ENCODE results near the gene PSMB7. TPM values are rescaled to one million over a fixed set of nuclear protein-coding genes. Genes with fewer than 3 reads are reported as not detected.

The PSMB7 gene
- total and polyA plus RNA-seq, 8 donors = 39.0 to 99.9 (median 65.5) TPM

GRCh38 chr9:124342776-124343485 lies 72.3 kb downstream of the PSMB7 start:
- WGBS, 2 donors = 72 to 79% methylated on average over 26 of the region's 26 CpGs
- Histone ChIP-seq H3K27ac (no peak overlapping the region), H3K27me3 (no peaks in the 10 kb centered on the region), H3K36me3 (peaks cover 0 to 19% (median 0%) of the 10 kb centered on the region in 3 donors), H3K4me3 (no peak overlapping the region), H3K9me3 (no peaks in the 10 kb centered on the region), H3K4me1 (no peaks in the 10 kb centered on the region)
- peak in 3 of 4 donors; percentile 18 to 21 (median 20) for ATAC-seq
- no peak for FAIRE-seq
- no peak for DNase-seq
- TF ChIP-seq CTCF (IDR thresholded peaks at IDR 0.05) = no peak
- intact Hi-C loops (cut with DNase I) = no loop called here

GRCh38 chr9:124342402-124342775 lies 72.9 kb downstream of the PSMB7 start:
- Histone ChIP-seq H3K4me3 (no peak overlapping the region), H3K9me3 (no peaks in the 10 kb centered on the region), H3K36me3 (peaks cover 0 to 19% (median 0%) of the 10 kb centered on the region in 3 donors), H3K27ac (no peak overlapping the region), H3K27me3 (no peaks in the 10 kb centered on the region), H3K4me1 (no peaks in the 10 kb centered on the region)
- no peak for ATAC-seq
- TF ChIP-seq CTCF (IDR thresholded peaks at IDR 0.05) = no peak
- intact Hi-C loops (cut with DNase I) = no loop called here
- 91 to 92% methylated on average over 11 of the region's 11 CpGs for WGBS, 2 donors
- no peak for DNase-seq
- no peak for FAIRE-seq

- Histone ChIP-seq H3K36me3 (peaks cover 0 to 22% (median 3%) of the 10 kb centered on the region in 3 donors), H3K27ac (no peak overlapping the region), H3K27me3 (no peaks in the 10 kb centered on the region), H3K4me3 (no peak overlapping the region), H3K9me3 (no peaks in the 10 kb centered on the region), H3K4me1 (no peaks in the 10 kb centered on the region)
- intact Hi-C loops (cut with DNase I) = no loop called here
- TF ChIP-seq CTCF (IDR thresholded peaks at IDR 0.05) = no peak
- DNase-seq (no peak), ATAC-seq (no peak), FAIRE-seq (no peak)
- 86 to 88% methylated on average over 20 to 21 of the region's 21 CpGs for WGBS, 2 donors
These were observed 73.6 kb downstream of the PSMB7 start for GRCh38 chr9:124341455-124342170.

GRCh38 chr9:124340219-124341069 lies 74.8 kb downstream of the PSMB7 start:
- no peaks in the 10 kb centered on the region for H3K4me1 ChIP-seq
- no peak for ATAC-seq
- intact Hi-C loops (cut with DNase I) = no loop called here
- H3K4me3 ChIP-seq = no peak overlapping the region
- peaks cover 0 to 21% (median 3%) of the 10 kb centered on the region in 3 donors for H3K36me3 ChIP-seq
- TF ChIP-seq CTCF (IDR thresholded peaks at IDR 0.05) = no peak
- no peak for DNase-seq
- H3K27me3 ChIP-seq = no peaks in the 10 kb centered on the region
- no peaks in the 10 kb centered on the region for H3K9me3 ChIP-seq
- WGBS, 2 donors = 82 to 85% methylated on average over 17 to 18 of the region's 18 CpGs
- FAIRE-seq = no peak
- no peak overlapping the region for H3K27ac ChIP-seq

All from pancreas (tissue), 10 donors.